Caco-2 (cell line): ENCODE measurements around the gene TMEM62. TPM values are rescaled to one million over a fixed set of nuclear protein-coding genes. Genes with fewer than 3 reads are reported as not detected.

Source experiments
- BruUV-seq: library from RNA; stranded (reverse); fragments of 400-500 nt; replicated peaks from 2 replicates; lab custom pipeline; 2021; lab: Mats Ljungman, UMichigan
- CTCF ChIA-PET: fragments of 300-600 bp; sonication (Branson Sonifier 250); formaldehyde crosslinking; loops from one replicate; lab custom pipeline; 2022; ENCODE audit warnings: antibody characterized with exemption; lab: Charles Lee
- POLR2A ChIA-PET: fragments of 300-600 bp; sonication (Branson Sonifier 250); formaldehyde crosslinking; loops from one replicate; lab custom pipeline; 2022; ENCODE audit warnings: antibody characterized with exemption; lab: Charles Lee
- DNase-seq, 2 experiments: peaks; one replicate each; pipeline versions ENCODE4 v3.0.0 to v3.0.0-alpha.2; 2020 to 2022
- H3K27me3 ChIP-seq: replicated peaks from 2 replicates; pipeline ENCODE4 v1.6.0; 2011; ENCODE audit warnings: low read length; ENCODE audit not compliant: control insufficient read depth, insufficient read depth
- H3K36me3 ChIP-seq: 2 replicates; pipeline ENCODE4 v1.5.1; 2011; ENCODE audit warnings: low read length; ENCODE audit not compliant: control insufficient read depth, insufficient read depth
- H3K4me1 ChIP-seq: fragments of 250-450 bp; sonication (Bioruptor Pico); 2 replicates; pipeline ENCODE4 v1.5.1; 2020; ENCODE audit warnings: mild to moderate bottlenecking
- H3K4me3 ChIP-seq: 2 replicates; pipeline ENCODE4 v1.5.1; 2011; ENCODE audit warnings: low read depth, mild to moderate bottlenecking, control low read depth, low read length
- H3K9me3 ChIP-seq: fragments of 250-450 bp; sonication (Bioruptor Pico); 2 replicates; pipeline ENCODE4 v1.5.1; 2020; ENCODE audit warnings: mild to moderate bottlenecking, moderate library complexity
- H3K27ac Mint-ChIP-seq: one replicate; pipeline ENCODE4 v1.8.0; 2022; ENCODE audit warnings: mixed read lengths; ENCODE audit not compliant: unreplicated experiment
- H3K27me3 Mint-ChIP-seq: one replicate; pipeline ENCODE4 v1.8.0; 2022; ENCODE audit warnings: mixed read lengths; ENCODE audit not compliant: insufficient read depth, unreplicated experiment
- H3K36me3 Mint-ChIP-seq: one replicate; pipeline ENCODE4 v1.8.0; 2022; ENCODE audit warnings: mild to moderate bottlenecking, mixed read lengths; ENCODE audit not compliant: insufficient read depth, unreplicated experiment
- H3K4me1 Mint-ChIP-seq: one replicate; pipeline ENCODE4 v1.8.0; 2022; ENCODE audit warnings: low read depth, mixed read lengths; ENCODE audit not compliant: unreplicated experiment
- H3K4me3 Mint-ChIP-seq: one replicate; pipeline ENCODE4 v1.8.0; 2022; ENCODE audit warnings: mild to moderate bottlenecking, moderate library complexity, mixed read lengths; ENCODE audit not compliant: unreplicated experiment
- H3K9me3 Mint-ChIP-seq: one replicate; pipeline ENCODE4 v1.8.0; 2022; ENCODE audit warnings: mixed read lengths; ENCODE audit not compliant: unreplicated experiment
- intact Hi-C: fragments of 100-400 bp; cut with micrococcal nuclease; formaldehyde crosslinking; loops from one replicate; pipeline ENCODE4 v1.10.0; 2022; ENCODE audit not compliant: unreplicated experiment
- total RNA-seq: library from RNA; stranded (reverse); gene quantifications from 2 replicates; pipeline ENCODE4 v1.2.3, GENCODE V29; 2022
- TF ChIP-seq, protein P1 (sequence below), 2 experiments: fragments of 200-600 bp in 1 of 2; IDR thresholded peaks; 1 replicate in 1 of 2; 2 replicates in 1 of 2; pipeline versions ENCODE4 v1.5.1 to v1.8.0; 2011 to 2022; ENCODE audit warnings: antibody characterized with exemption in 1 of 2, control low read depth in 1 of 2, inconsistent platforms in 1 of 2, low read depth in 1 of 2, low read length in 1 of 2, mild to moderate bottlenecking in 1 of 2, moderate library complexity in 1 of 2; ENCODE audit not compliant: insufficient read depth in 1 of 2, severe bottlenecking in 1 of 2, unreplicated experiment in 1 of 2

Gene TMEM62
- total RNA-seq, 1 experiment from 2014 or later, result 23.7 TPM

GRCh38 chr15:43105778-43106485, 27.5 kb upstream of the TMEM62 start, which contains the start of gene UBR1:
Gene UBR1, minus strand, starts transcription at chr15:43106038. Its CDS starts 16 bp downstream, at chr15:43106022.
- H3K27me3 Mint-ChIP-seq, result no peaks in the 10 kb centered on the region
- peaks cover 6% of the 10 kb centered on the region for H3K4me1 Mint-ChIP-seq
- H3K4me3 Mint-ChIP-seq, result peak within 1 kb of the TSS; percentile 88
- CTCF ChIA-PET, result no interaction called here
- POLR2A ChIA-PET, result no interaction called here
- H3K4me1 ChIP-seq, result no peaks in the 10 kb centered on the region
- H3K4me3 ChIP-seq, result peak within 1 kb of the TSS; percentile 67
- no peaks in the 10 kb centered on the region; the same call in 1 of the 2 replicates for H3K36me3 ChIP-seq
- H3K27me3 ChIP-seq, result no peaks in the 10 kb centered on the region
- TF ChIP-seq, protein P1, sequence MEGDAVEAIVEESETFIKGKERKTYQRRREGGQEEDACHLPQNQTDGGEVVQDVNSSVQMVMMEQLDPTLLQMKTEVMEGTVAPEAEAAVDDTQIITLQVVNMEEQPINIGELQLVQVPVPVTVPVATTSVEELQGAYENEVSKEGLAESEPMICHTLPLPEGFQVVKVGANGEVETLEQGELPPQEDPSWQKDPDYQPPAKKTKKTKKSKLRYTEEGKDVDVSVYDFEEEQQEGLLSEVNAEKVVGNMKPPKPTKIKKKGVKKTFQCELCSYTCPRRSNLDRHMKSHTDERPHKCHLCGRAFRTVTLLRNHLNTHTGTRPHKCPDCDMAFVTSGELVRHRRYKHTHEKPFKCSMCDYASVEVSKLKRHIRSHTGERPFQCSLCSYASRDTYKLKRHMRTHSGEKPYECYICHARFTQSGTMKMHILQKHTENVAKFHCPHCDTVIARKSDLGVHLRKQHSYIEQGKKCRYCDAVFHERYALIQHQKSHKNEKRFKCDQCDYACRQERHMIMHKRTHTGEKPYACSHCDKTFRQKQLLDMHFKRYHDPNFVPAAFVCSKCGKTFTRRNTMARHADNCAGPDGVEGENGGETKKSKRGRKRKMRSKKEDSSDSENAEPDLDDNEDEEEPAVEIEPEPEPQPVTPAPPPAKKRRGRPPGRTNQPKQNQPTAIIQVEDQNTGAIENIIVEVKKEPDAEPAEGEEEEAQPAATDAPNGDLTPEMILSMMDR (IDR thresholded peaks at IDR 0.05; ENCODE audit: insufficient read depth in 1 of 2, low read depth in 1 of 2, low read length in 1 of 2, severe bottlenecking in 1 of 2, unreplicated experiment in 1 of 2), result no peak
- peak; percentile 88 to 91 for DNase-seq
- H3K9me3 Mint-ChIP-seq, result no peaks in the 10 kb centered on the region
- peaks cover 21% of the 10 kb centered on the region for H3K36me3 Mint-ChIP-seq
- BruUV-seq, result no TSS peak
- intact Hi-C loops, result loop anchor here (1.0 to 2.0 kb wide), 4 partner anchors 17 to 79 kb away; partner anchors contain the start of genes CCNDBP1 and TMEM62
- H3K27ac Mint-ChIP-seq, result peak within 1 kb of the TSS; percentile 95
- no peaks in the 10 kb centered on the region for H3K9me3 ChIP-seq

DNA sequence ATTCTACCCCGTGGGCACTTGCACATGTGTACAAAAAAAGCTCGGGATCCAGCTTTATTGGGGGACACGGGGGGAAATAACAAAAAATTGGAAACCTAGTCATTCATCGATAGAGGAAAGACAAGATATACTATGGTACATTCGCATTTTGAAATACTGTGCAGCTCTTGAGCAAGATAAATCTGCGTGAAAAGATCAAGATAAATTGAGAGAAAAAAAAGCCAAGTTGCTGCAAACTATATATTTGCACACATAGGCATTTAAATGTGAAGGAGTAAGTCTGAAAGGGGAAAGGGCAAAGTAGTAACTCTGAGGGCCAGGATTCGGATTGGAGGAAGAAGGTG, 26.9 kb upstream of the TMEM62 start:
- H3K9me3 Mint-ChIP-seq, result no peaks in the 10 kb centered on the region
- Histone ChIP-seq H3K4me1 (no peaks in the 10 kb centered on the region), H3K9me3 (no peaks in the 10 kb centered on the region), H3K27me3 (no peaks in the 10 kb centered on the region), H3K36me3 (no peaks in the 10 kb centered on the region), H3K4me3 (peak overlapping the region; percentile 67)
- intact Hi-C loops, result loop anchor here (1.0 to 2.0 kb wide), 3 partner anchors 16 to 27 kb away; partner anchors contain the start of gene TMEM62
- H3K27ac Mint-ChIP-seq, result peak overlapping the region; percentile 95
- ChIA-PET POLR2A (interaction anchor here (0.6 kb wide), 1 partner anchor 213 kb away, joined by 5 read pairs; no protein-coding TSS in a partner anchor), CTCF (no interaction called here)
- TSS peak; percentile 98 for BruUV-seq
- H3K4me1 Mint-ChIP-seq, result peaks cover 6% of the 10 kb centered on the region
- H3K27me3 Mint-ChIP-seq, result no peaks in the 10 kb centered on the region
- peaks cover 16% of the 10 kb centered on the region for H3K36me3 Mint-ChIP-seq
- no peak for DNase-seq
- peak overlapping the region; percentile 88 for H3K4me3 Mint-ChIP-seq
- TF ChIP-seq, protein P1 (IDR thresholded peaks at IDR 0.05; ENCODE audit: insufficient read depth in 1 of 2, low read depth in 1 of 2, low read length in 1 of 2, severe bottlenecking in 1 of 2, unreplicated experiment in 1 of 2), result no peak

DNA sequence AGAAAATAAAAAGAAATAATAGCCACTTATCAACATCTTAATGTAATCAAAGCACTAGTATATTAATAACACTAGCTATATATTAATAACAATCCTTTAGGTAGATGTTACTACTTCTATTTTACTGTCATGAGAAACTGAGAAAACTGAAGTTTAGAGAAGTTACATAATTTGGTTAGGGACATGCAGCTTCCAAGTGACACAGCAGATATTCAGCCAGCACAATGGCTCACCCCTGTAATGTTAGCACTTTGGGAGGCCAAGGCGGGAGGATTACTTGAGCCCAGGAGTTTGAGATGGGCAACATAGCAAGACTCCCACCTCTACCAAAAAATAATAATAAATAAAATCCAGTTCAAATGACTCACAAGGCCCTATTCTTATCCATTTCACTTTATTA, 25.6 kb upstream of the TMEM62 start:
- BruUV-seq, result no TSS peak
- POLR2A ChIA-PET, result no interaction called here
- intact Hi-C loops, result loop anchor here (2.0 kb wide), 1 partner anchor 15 kb away; no protein-coding TSS in a partner anchor
- H3K9me3 ChIP-seq, result no peaks in the 10 kb centered on the region
- no peak overlapping the region for H3K4me3 Mint-ChIP-seq
- no peaks in the 10 kb centered on the region for H3K27me3 ChIP-seq
- peaks cover 7% of the 10 kb centered on the region for H3K36me3 Mint-ChIP-seq
- H3K9me3 Mint-ChIP-seq, result no peaks in the 10 kb centered on the region
- no peaks in the 10 kb centered on the region for H3K27me3 Mint-ChIP-seq
- no peaks in the 10 kb centered on the region for H3K4me1 ChIP-seq
- H3K27ac Mint-ChIP-seq, result no peak overlapping the region
- H3K4me3 ChIP-seq, result no peak overlapping the region
- H3K36me3 ChIP-seq, result no peaks in the 10 kb centered on the region
- TF ChIP-seq, protein P1 (IDR thresholded peaks at IDR 0.05; ENCODE audit: insufficient read depth in 1 of 2, low read depth in 1 of 2, low read length in 1 of 2, severe bottlenecking in 1 of 2, unreplicated experiment in 1 of 2), result no peak
- CTCF ChIA-PET, result no interaction called here
- DNase-seq, result no peak
- peaks cover 6% of the 10 kb centered on the region for H3K4me1 Mint-ChIP-seq
